GM12875 (cell line): ENCODE measurements around the gene VWC2L.

Experiments
- H3K4me3 ChIP-seq: one replicate; pipeline ENCODE4 v1.5.1; 2011; ENCODE audit warnings: low read depth, low read length, control low read depth
- CTCF ChIP-seq: IDR thresholded peaks from 2 replicates; pipeline ENCODE4 v1.5.1; 2011; ENCODE audit warnings: low read depth, mild to moderate bottlenecking, control low read depth, inconsistent platforms, low read length, moderate library complexity, borderline replicate concordance; ENCODE audit not compliant: insufficient read depth

Gene VWC2L

GRCh38 chr2:214484239-214484638, 73.4 kb downstream of the VWC2L start:
- no peak overlapping the region for H3K4me3 ChIP-seq
- no peak for TF ChIP-seq CTCF

- H3K4me3 ChIP-seq: no peak overlapping the region
- no peak for TF ChIP-seq CTCF
Observed at GRCh38 chr2:214484701-214485100, 73.8 kb downstream of the VWC2L start.

GRCh38 chr2:214489181-214489580, 78.3 kb downstream of the VWC2L start:
- H3K4me3 ChIP-seq: no peak overlapping the region
- TF ChIP-seq CTCF: no peak

DNA sequence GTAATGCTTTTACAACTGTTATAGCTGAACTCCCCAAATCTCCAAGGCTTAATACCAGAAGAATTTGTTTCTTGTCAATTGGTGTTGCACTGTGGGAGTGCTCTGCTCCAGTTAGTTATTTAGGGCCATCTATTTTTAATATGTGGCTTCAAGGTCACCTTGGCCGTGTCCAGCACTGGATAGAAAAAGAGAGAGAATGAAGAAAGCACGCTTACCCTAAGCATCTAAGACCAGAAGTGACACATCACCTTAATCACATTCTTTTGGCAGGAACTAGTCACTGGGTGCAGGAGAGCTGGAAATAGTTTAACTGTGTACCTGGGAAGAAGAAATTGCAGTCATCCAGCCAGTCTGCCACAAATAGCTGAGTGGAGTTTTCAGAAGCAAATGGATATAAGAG, 78.8 kb downstream of the VWC2L start:
- H3K4me3 ChIP-seq: no peak overlapping the region
- no peak for TF ChIP-seq CTCF

DNA sequence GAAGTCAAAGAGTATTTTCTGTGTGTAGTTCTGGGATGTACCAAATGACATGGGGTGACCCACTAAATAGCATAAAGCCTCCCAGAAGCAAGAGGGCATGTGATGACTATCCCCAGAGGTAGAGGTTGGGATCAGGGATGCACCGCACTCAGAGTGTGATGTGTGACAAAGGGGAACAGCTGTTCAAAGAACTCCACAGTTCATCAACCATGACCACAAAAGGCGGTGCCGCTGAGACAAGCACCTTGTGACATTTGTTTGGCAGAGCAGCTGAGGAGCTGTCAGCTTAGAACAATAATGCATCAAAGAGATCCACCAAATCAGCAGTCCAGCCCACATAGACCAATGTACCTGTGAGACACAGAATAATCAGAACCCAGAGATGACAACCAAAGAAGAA, 81.3 kb downstream of the VWC2L start:
- H3K4me3 ChIP-seq: no peak overlapping the region
- no peak for TF ChIP-seq CTCF

GRCh38 chr2:214492608-214493007, 81.8 kb downstream of the VWC2L start:
- H3K4me3 ChIP-seq: no peak overlapping the region
- TF ChIP-seq CTCF: no peak

DNA sequence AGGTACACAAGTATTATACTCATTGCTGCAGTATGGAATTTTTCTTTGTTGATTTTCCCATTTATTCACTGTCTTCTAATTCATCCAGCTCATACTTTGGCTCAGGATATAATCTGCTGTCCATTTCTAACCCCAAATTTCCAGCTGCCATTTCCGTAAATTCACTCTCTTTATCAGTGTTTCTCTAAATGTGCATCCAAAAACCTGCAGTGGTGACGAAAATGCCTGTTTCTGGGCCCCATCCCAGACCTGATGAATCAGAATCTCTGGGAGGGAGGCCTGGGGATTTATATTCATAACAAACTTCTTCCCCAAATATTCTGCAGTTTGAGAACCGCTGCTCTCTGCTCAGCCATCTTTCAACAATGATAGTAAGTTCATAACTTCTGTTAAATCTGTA, 86.6 kb downstream of the VWC2L start:
- no peak for TF ChIP-seq CTCF
- no peak overlapping the region for H3K4me3 ChIP-seq
